CD4-positive, CD25-positive, alpha-beta regulatory T cell (primary cell): Measurements from ENCODE around the gene MYOZ1. TPM values are rescaled to one million over a fixed set of nuclear protein-coding genes. Genes with fewer than 3 reads are reported as not detected.
"Not testable (repeated sequence)": the region's sequence is repeated elsewhere in the genome, so short reads cannot be mapped to it uniquely, and the experiment has no call there.

Source experiments
- ATAC-seq, 2 donors: fragments of 150-1000 bp; cut with Tn5 transposase; one replicate each; pipeline ENCODE4 v1.10.0; 2021; ENCODE audit warnings: low read depth in 2 of 2, moderate number of reproducible peaks in 2 of 2, moderate library complexity in 1 of 2
- DNase-seq, 3 donors: peaks; one replicate each; pipeline versions ENCODE4 v3.0.0 to v3.0.0-alpha.2; 2012 to 2022; ENCODE audit warnings: mixed read lengths in 1 of 3
- H3K27ac ChIP-seq: one replicate; pipeline ENCODE4 v1.7.0; 2013; ENCODE audit warnings: mild to moderate bottlenecking, low read length; ENCODE audit not compliant: insufficient read depth, poor library complexity, severe bottlenecking
- H3K27me3 ChIP-seq: one replicate; pipeline ENCODE4 v1.7.0; 2013; ENCODE audit warnings: low read length; ENCODE audit not compliant: control insufficient read depth, insufficient read depth
- H3K36me3 ChIP-seq: one replicate; pipeline ENCODE4 v1.7.0; 2013; ENCODE audit warnings: mild to moderate bottlenecking, low read length, moderate library complexity; ENCODE audit not compliant: control insufficient read depth, insufficient read depth
- H3K4me1 ChIP-seq: 2 replicates; pipeline ENCODE4 v1.7.0; 2013; ENCODE audit warnings: mild to moderate bottlenecking, low read length; ENCODE audit not compliant: insufficient read depth, control insufficient read depth, poor library complexity, severe bottlenecking
- H3K4me3 ChIP-seq: one replicate; pipeline ENCODE4 v1.7.0; 2013; ENCODE audit warnings: low read depth, mild to moderate bottlenecking, low read length, moderate library complexity
- H3K9me3 ChIP-seq, 2 experiments: 1 replicate in 1 of 2; 2 replicates in 1 of 2; pipeline ENCODE4 v1.7.0; 2013; ENCODE audit warnings: low read length in 2 of 2, mild to moderate bottlenecking in 1 of 2, moderate library complexity in 1 of 2; ENCODE audit not compliant: control insufficient read depth in 2 of 2
- H3K27ac Mint-ChIP-seq, 3 donors: one replicate each; pipeline ENCODE4 v1.8.0; 2020 to 2022; ENCODE audit warnings: mild to moderate bottlenecking in 3 of 3, mixed read lengths in 3 of 3, moderate library complexity in 2 of 3
- H3K27me3 Mint-ChIP-seq: one replicate; pipeline ENCODE4 v1.8.0; 2022; ENCODE audit warnings: mild to moderate bottlenecking, mixed read lengths
- H3K36me3 Mint-ChIP-seq: one replicate; pipeline ENCODE4 v1.8.0; 2020; ENCODE audit warnings: mixed read lengths
- H3K4me1 Mint-ChIP-seq, 4 donors: one replicate each; pipeline ENCODE4 v1.8.0; 2020 to 2022; ENCODE audit warnings: mixed read lengths in 4 of 4, mild to moderate bottlenecking in 1 of 4
- H3K4me3 Mint-ChIP-seq, 4 donors: one replicate each; pipeline ENCODE4 v1.8.0; 2020 to 2022; ENCODE audit warnings: mild to moderate bottlenecking in 4 of 4, mixed read lengths in 4 of 4, moderate library complexity in 3 of 4
- H3K9me3 Mint-ChIP-seq, 7 donors: one replicate each; pipeline ENCODE4 v1.8.0; 2020 to 2022; ENCODE audit warnings: mixed read lengths in 7 of 7, mild to moderate bottlenecking in 3 of 7, moderate library complexity in 2 of 7
- polyA plus RNA-seq, 4 donors: library from polyadenylated mRNA; unstranded; fragments of 300-500 nt; fragmentation: Illumina TruSeq; gene quantifications; one replicate each; pipeline ENCODE4 v1.2.3, GENCODE V29; 2021
- total RNA-seq: library from RNA; stranded (reverse); gene quantifications from one replicate; pipeline ENCODE4 v1.2.3, GENCODE V29; 2022

The MYOZ1 gene
- total RNA-seq = not detected
- not detected for polyA plus RNA-seq

GRCh38 chr10:73641328-73642060 lies at the start of gene MYOZ1:
Gene MYOZ1, minus strand, starts transcription at chr10:73641474. Its CDS starts 1,457 bp downstream, at chr10:73640017.
- ATAC-seq (no peak), DNase-seq (no peak)
- Histone ChIP-seq H3K27ac (no peak within 1 kb of the TSS), H3K9me3 (no peaks in the 10 kb centered on the region), H3K4me1 (peaks cover 10% of the 10 kb centered on the region), H3K36me3 (no peaks in the 10 kb centered on the region), H3K27me3 (peaks cover 3% of the 10 kb centered on the region), H3K4me3 (no peak within 1 kb of the TSS)
- no peaks in the 10 kb centered on the region for H3K36me3 Mint-ChIP-seq
- H3K4me1 Mint-ChIP-seq = peaks cover 0 to 14% (median 6%) of the 10 kb centered on the region in 4 donors
- H3K4me3 Mint-ChIP-seq = no peak within 1 kb of the TSS
- H3K27ac Mint-ChIP-seq = no peak within 1 kb of the TSS
- H3K9me3 Mint-ChIP-seq = no peaks in the 10 kb centered on the region
- peaks cover 9% of the 10 kb centered on the region for H3K27me3 Mint-ChIP-seq

DNA sequence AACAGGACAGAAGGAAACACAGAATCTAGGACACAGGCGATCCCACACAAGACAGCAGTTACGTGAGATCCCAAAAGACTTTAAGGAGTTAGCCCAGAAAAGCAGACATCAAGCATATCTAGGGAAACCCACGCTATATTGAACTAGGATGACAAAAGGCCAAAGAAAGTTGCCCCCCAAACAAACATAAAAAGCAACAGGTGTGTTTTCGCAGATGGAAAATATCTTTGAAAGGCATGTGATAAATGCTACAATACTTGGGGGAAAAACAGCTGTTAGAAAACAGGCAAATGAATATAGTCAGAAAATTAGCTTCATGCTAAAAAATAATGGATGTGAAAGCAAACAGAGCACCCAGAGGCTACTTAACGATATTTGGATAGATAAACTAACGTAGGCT lies 49.5 kb upstream of the MYOZ1 start:
- not testable (repeated sequence) for H3K4me1 ChIP-seq, H3K27ac ChIP-seq, H3K4me3 Mint-ChIP-seq, H3K4me1 Mint-ChIP-seq, ATAC-seq, H3K4me3 ChIP-seq, H3K27ac Mint-ChIP-seq, H3K27me3 Mint-ChIP-seq, H3K9me3 ChIP-seq, H3K9me3 Mint-ChIP-seq, H3K36me3 ChIP-seq, DNase-seq, H3K36me3 Mint-ChIP-seq, H3K27me3 ChIP-seq

DNA sequence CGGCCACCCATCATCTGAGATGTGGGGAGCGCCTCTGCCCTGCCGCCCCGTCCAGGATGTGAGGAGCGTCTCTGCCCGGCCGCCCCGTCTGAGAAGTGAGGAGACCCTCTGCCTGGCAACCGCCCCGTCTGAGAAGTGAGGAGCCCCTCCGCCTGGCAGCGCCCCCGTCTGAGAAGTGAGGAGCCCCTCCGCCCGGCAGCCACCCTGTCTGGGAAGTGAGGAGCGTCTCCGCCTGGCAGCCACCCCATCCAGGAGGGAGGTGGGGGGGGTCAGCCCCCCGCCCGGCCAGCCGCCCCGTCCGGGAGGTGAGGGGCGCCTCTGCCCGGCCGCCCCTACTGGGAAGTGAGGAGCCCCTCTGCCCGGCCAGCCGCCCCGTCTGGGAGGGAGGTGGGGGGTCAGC lies 48.3 kb upstream of the MYOZ1 start:
- not testable (repeated sequence) for H3K27me3 ChIP-seq, H3K4me1 ChIP-seq, H3K36me3 Mint-ChIP-seq, ATAC-seq, H3K4me3 Mint-ChIP-seq, H3K4me1 Mint-ChIP-seq, H3K9me3 ChIP-seq, H3K27ac Mint-ChIP-seq, DNase-seq, H3K27me3 Mint-ChIP-seq, H3K27ac ChIP-seq, H3K9me3 Mint-ChIP-seq, H3K4me3 ChIP-seq, H3K36me3 ChIP-seq

DNA sequence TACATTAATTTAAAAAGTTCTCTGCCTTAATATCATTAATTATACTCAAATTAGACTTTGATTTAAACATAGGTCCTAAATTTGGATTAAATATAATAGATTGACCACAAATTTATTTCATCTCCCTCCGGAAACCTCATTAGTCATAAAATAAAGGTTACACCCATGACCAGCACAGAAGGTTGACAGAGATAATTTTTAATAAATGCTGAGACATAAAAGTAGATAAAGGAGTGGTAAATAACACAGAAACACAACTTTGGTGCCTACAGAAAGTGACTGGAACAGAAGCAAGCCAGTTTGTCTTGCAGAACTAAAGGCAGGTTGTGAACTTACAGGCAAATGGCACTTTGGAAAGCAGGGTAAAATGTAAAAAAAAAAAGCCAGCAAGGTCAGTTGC lies 46.4 kb upstream of the MYOZ1 start:
- ATAC-seq, H3K27ac Mint-ChIP-seq, H3K36me3 ChIP-seq, H3K9me3 ChIP-seq, H3K36me3 Mint-ChIP-seq, H3K4me3 Mint-ChIP-seq, H3K9me3 Mint-ChIP-seq, H3K27me3 ChIP-seq, H3K4me1 Mint-ChIP-seq, H3K27ac ChIP-seq, DNase-seq, H3K27me3 Mint-ChIP-seq, H3K4me1 ChIP-seq, H3K4me3 ChIP-seq: not testable (repeated sequence)

- H3K4me1 Mint-ChIP-seq, H3K9me3 ChIP-seq, DNase-seq, H3K27ac ChIP-seq, H3K36me3 ChIP-seq, H3K36me3 Mint-ChIP-seq, H3K4me3 ChIP-seq, H3K27me3 ChIP-seq, H3K9me3 Mint-ChIP-seq, H3K27ac Mint-ChIP-seq, H3K4me3 Mint-ChIP-seq, ATAC-seq, H3K27me3 Mint-ChIP-seq, H3K4me1 ChIP-seq: not testable (repeated sequence)
Observed at GRCh38 chr10:73674546-73674945, 33.3 kb upstream of the MYOZ1 start.

DNA sequence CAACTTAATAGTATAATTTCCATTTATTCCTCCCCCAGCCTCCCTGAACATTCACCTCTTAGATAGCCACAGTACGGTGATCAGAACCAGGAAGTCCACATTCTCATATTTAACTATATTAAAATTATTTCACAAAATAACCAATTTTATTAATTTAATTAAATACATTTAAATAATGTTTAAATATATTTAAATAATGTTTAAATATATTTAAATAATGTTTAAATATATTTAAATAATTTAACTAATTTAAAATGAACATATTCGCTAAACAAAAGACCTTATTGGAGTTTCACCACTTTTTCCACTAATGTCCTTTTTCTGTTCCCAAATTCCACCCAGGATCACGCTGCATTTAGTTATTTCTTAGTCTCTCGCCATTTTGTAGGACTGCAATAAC lies 27.1 kb upstream of the MYOZ1 start:
- H3K27ac ChIP-seq, H3K27ac Mint-ChIP-seq, H3K27me3 ChIP-seq, H3K36me3 Mint-ChIP-seq, H3K27me3 Mint-ChIP-seq, H3K4me3 Mint-ChIP-seq, H3K9me3 Mint-ChIP-seq, H3K9me3 ChIP-seq, H3K4me1 ChIP-seq, ATAC-seq, H3K4me1 Mint-ChIP-seq, H3K4me3 ChIP-seq, DNase-seq, H3K36me3 ChIP-seq: not testable (repeated sequence)

DNA sequence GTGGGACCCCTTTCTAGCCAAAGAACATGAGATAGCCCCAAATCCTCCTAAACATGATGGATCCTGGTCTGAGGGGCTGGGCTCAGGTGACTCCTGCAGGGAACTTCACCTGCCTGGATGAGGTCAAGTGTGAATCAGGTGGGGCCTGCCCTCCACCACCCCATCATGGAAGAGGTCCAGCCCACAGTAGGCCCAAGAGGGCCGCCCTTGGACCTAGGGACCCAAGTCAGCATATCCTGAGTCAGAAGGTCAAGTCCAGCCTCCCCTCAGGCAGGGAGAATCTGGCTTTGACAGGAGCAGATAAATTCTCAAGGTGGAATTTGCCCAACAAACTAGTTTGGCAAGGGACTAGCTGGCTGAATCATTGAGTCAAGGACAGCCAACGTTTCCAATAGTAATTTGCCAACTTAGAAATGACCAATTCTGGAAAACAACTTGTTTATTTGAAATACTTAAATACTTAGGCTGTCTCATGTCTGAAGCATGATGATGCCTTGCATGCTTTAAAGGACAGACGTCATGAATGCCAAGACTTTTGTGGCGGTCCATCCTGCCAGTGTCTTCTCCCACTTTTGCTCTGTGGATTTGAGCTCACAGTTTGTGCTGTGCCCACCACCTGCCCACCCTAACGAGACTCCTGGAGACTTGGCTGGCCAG lies 25.0 kb upstream of the MYOZ1 start:
- not testable (repeated sequence) for H3K27me3 ChIP-seq, H3K27ac Mint-ChIP-seq, ATAC-seq, H3K4me1 ChIP-seq, H3K27me3 Mint-ChIP-seq, H3K36me3 Mint-ChIP-seq, H3K27ac ChIP-seq, H3K9me3 ChIP-seq, DNase-seq, H3K9me3 Mint-ChIP-seq, H3K4me3 ChIP-seq, H3K36me3 ChIP-seq, H3K4me1 Mint-ChIP-seq, H3K4me3 Mint-ChIP-seq

- not testable (repeated sequence) for H3K27ac Mint-ChIP-seq, DNase-seq, H3K4me1 Mint-ChIP-seq, H3K27ac ChIP-seq, H3K36me3 ChIP-seq, H3K9me3 ChIP-seq, H3K4me3 ChIP-seq, H3K4me3 Mint-ChIP-seq, H3K4me1 ChIP-seq, H3K27me3 Mint-ChIP-seq, H3K9me3 Mint-ChIP-seq, H3K36me3 Mint-ChIP-seq, ATAC-seq, H3K27me3 ChIP-seq
Observed at GRCh38 chr10:73665581-73665980, 24.3 kb upstream of the MYOZ1 start.
